Right lobe of liver (tissue), 6 donors: ENCODE measurements around the gene SOAT1. TPM values are rescaled to one million over a fixed set of nuclear protein-coding genes. Genes with fewer than 3 reads are reported as not detected.

ENCODE experiments used
- ATAC-seq, 4 donors: fragments of 200-7000 bp; cut with Tn5 transposase; one replicate each; pipeline ENCODE4 v1.9.1; 2020; ENCODE audit warnings: mild to moderate bottlenecking in 4 of 4, moderate library complexity in 4 of 4
- DNase-seq, 3 donors: peaks; one replicate each; pipeline ENCODE4 v3.0.0-alpha.2; 2020
- H3K27ac ChIP-seq, 3 donors: fragments of 200-600 bp; one replicate each; pipeline ENCODE4 v1.8.0; 2022
- H3K27me3 ChIP-seq, 2 donors: fragments of 200-600 bp; one replicate each; pipeline ENCODE4 v1.8.0; 2022
- H3K36me3 ChIP-seq, 4 donors: fragments of 200-600 bp; sonication (generic) in 1 of 4; one replicate each; pipeline versions ENCODE4 v1.5.1 to v1.8.0; 2017 to 2022; ENCODE audit warnings: control low read depth in 1 of 4
- H3K4me1 ChIP-seq, 4 donors: fragments of 200-600 bp; sonication (generic) in 1 of 4; one replicate each; pipeline versions ENCODE4 v1.5.1 to v1.8.0; 2017 to 2022; ENCODE audit warnings: control low read depth in 1 of 4
- H3K4me3 ChIP-seq, 3 donors: fragments of 200-600 bp; one replicate each; pipeline ENCODE4 v1.8.0; 2022
- H3K9me3 ChIP-seq, 4 donors: fragments of 200-600 bp; sonication (generic) in 1 of 4; one replicate each; pipeline versions ENCODE4 v1.5.1 to v1.8.0; 2017 to 2022; ENCODE audit warnings: control low read depth in 1 of 4
- CTCF ChIP-seq, 4 donors: fragments of 200-600 bp in 3 of 4; fragments of 450-650 bp in 1 of 4; IDR thresholded peaks; one replicate each; pipeline versions ENCODE4 v1.5.1 to v1.8.0; 2016 to 2022; ENCODE audit warnings: antibody characterized with exemption in 4 of 4, mild to moderate bottlenecking in 2 of 4
- POLR2A ChIP-seq: fragments of 450-650 bp; IDR thresholded peaks from one replicate; pipeline ENCODE4 v1.6.1; 2017; ENCODE audit warnings: antibody characterized with exemption, mild to moderate bottlenecking
- WGBS: methylation state at CpG from one replicate; pipeline ENCODE4 v1.1.6; 2018; ENCODE audit warnings: low coverage, low lambda C conversion rate; ENCODE audit not compliant: insufficient coverage; ENCODE audit errors: missing lambda C conversion rate; 5-methylcytosine and 5-hydroxymethylcytosine counted together
- intact Hi-C, 2 donors: fragments of 100-400 bp; cut with DNase I; formaldehyde crosslinking; loops; one replicate each; pipeline versions ENCODE4 v1.11.2 to v1.14.1; 2022
- total RNA-seq, 6 experiments: library from RNA; depleted of rRNA in 2 of 6; stranded (reverse); fragments of >200 nt in 2 of 6; fragmentation: NEBNext Ultra II Directional in 3 of 6; extraction: Animal tissue kit (Norgen Biotek cat#: 25700) in 3 of 6; gene quantifications; one replicate each; pipeline versions ENCODE4 v1.1.0 to v1.2.4, GENCODE V29; 2016 to 2023
- donor health status: DM: no; HTN: yes; CAD: no.
- donor health status: DM: no; HTN: no; CAD: no.
- donor health status: DM: no; HTN: no; CAD: no.
- donor health status: DM: no; HTN: yes; CAD: no.
- donor health status: DM: no; HTN: yes; CAD: no.

SOAT1 gene
- total RNA-seq, 6 experiments from 2014 or later = 5.8 to 20.5 (median 14.3) TPM

GRCh38 chr1:179337288-179337687, 43.7 kb downstream of the SOAT1 start:
- no peak overlapping the region for H3K27ac ChIP-seq
- H3K4me1 ChIP-seq = no peaks in the 10 kb centered on the region
- no peak for DNase-seq
- ATAC-seq = no peak
- peaks cover 0 to 44% (median 9%) of the 10 kb centered on the region in 4 donors for H3K36me3 ChIP-seq
- 83% methylated on average over 2 of the region's 2 CpGs for WGBS
- H3K9me3 ChIP-seq = no peaks in the 10 kb centered on the region
- TF ChIP-seq POLR2A = no peak
- TF ChIP-seq CTCF (IDR thresholded peaks at IDR 0.05) = no peak
- no peaks in the 10 kb centered on the region for H3K27me3 ChIP-seq
- intact Hi-C loops = no loop called here
- no peak overlapping the region for H3K4me3 ChIP-seq

GRCh38 chr1:179337942-179338560, 44.5 kb downstream of the SOAT1 start:
- TF ChIP-seq CTCF (IDR thresholded peaks at IDR 0.05) = no peak
- no peak for TF ChIP-seq POLR2A
- H3K27me3 ChIP-seq = no peaks in the 10 kb centered on the region
- no peaks in the 10 kb centered on the region for H3K9me3 ChIP-seq
- intact Hi-C loops = no loop called here
- H3K4me1 ChIP-seq = no peaks in the 10 kb centered on the region
- DNase-seq (no peak), ATAC-seq (no peak)
- no peak overlapping the region for H3K4me3 ChIP-seq
- no peak overlapping the region for H3K27ac ChIP-seq
- peaks cover 0 to 44% (median 9%) of the 10 kb centered on the region in 4 donors for H3K36me3 ChIP-seq
- 96% methylated on average over 4 of the region's 5 CpGs for WGBS

GRCh38 chr1:179340918-179341317, 47.3 kb downstream of the SOAT1 start:
- WGBS = 86% methylated on average over 5 of the region's 5 CpGs
- no peaks in the 10 kb centered on the region for H3K4me1 ChIP-seq
- no peak overlapping the region for H3K4me3 ChIP-seq
- no peaks in the 10 kb centered on the region for H3K27me3 ChIP-seq
- ATAC-seq = peak in 1 of 4 donors; percentile 15
- H3K27ac ChIP-seq = no peak overlapping the region
- intact Hi-C loops = no loop called here
- TF ChIP-seq POLR2A (no peak), CTCF (IDR thresholded peaks at IDR 0.05) (no peak)
- peaks cover 5 to 66% (median 18%) of the 10 kb centered on the region in 4 donors for H3K36me3 ChIP-seq
- no peak for DNase-seq
- no peaks in the 10 kb centered on the region for H3K9me3 ChIP-seq

- no peak for DNase-seq
- TF ChIP-seq CTCF (IDR thresholded peaks at IDR 0.05) = no peak
- no peak for TF ChIP-seq POLR2A
- no peaks in the 10 kb centered on the region for H3K9me3 ChIP-seq
- peaks cover 5 to 73% (median 23%) of the 10 kb centered on the region in 4 donors for H3K36me3 ChIP-seq
- H3K27me3 ChIP-seq = no peaks in the 10 kb centered on the region
- H3K27ac ChIP-seq = no peak overlapping the region
- H3K4me1 ChIP-seq = no peaks in the 10 kb centered on the region
- ATAC-seq = no peak
- 74% methylated on average over 4 of the region's 4 CpGs for WGBS
- intact Hi-C loops = no loop called here
- no peak overlapping the region for H3K4me3 ChIP-seq
Measured at GRCh38 chr1:179341943-179342547, 48.4 kb downstream of the SOAT1 start.
